Sigmoid colon (tissue), 4 donors: ENCODE measurements around the gene TDO2.

Experiments used
- CTCF ChIP-seq, 4 experiments: fragments of 450-650 bp in 3 of 4; fragments of 200-600 bp in 1 of 4; IDR thresholded peaks; one replicate each; pipeline ENCODE4 v1.5.1; 2016 to 2019; ENCODE audit warnings: antibody characterized with exemption in 4 of 4, mild to moderate bottlenecking in 3 of 4, moderate library complexity in 2 of 4
- EP300 ChIP-seq, 4 donors: sonication (generic); formaldehyde crosslinking; IDR thresholded peaks; one replicate each; pipeline ENCODE4 v1.6.1; 2017; ENCODE audit warnings: antibody characterized with exemption in 4 of 4
- POLR2A ChIP-seq, 2 donors: fragments of 450-650 bp; IDR thresholded peaks; one replicate each; pipeline ENCODE4 v1.6.1; 2016; ENCODE audit warnings: antibody characterized with exemption in 2 of 2, mild to moderate bottlenecking in 2 of 2, moderate library complexity in 2 of 2
- POLR2AphosphoS5 ChIP-seq, 4 donors: sonication (generic); formaldehyde crosslinking; IDR thresholded peaks; one replicate each; pipeline ENCODE4 v1.6.1; 2017; ENCODE audit warnings: antibody characterized with exemption in 4 of 4

- TF ChIP-seq CTCF (IDR thresholded peaks at IDR 0.05) (no peak), POLR2A (IDR thresholded peaks at IDR 0.05) (no peak), POLR2AphosphoS5 (IDR thresholded peaks at IDR 0.05) (no peak), EP300 (IDR thresholded peaks at IDR 0.05) (no peak)
Measured at GRCh38 chr4:155906554-155907247, 3.2 kb downstream of the TDO2 start.
